T-cell (primary cell): ENCODE data around the gene CPA4. TPM values are rescaled to one million over a fixed set of nuclear protein-coding genes. Genes with fewer than 3 reads are reported as not detected.

Source experiments
- ATAC-seq, 4 experiments: fragments of 200-7000 bp in 3 of 4; fragments of 150-1000 bp in 1 of 4; cut with Tn5 transposase; replicated peaks in 1 of 4; 1 replicate in 3 of 4; 2 replicates in 1 of 4; pipeline ENCODE4 v1.10.0; 2021; ENCODE audit warnings: moderate library complexity in 3 of 4, mild to moderate bottlenecking in 2 of 4, moderate number of reproducible peaks in 1 of 4
- CTCF ChIA-PET, 2 donors: fragments of 300-600 bp; sonication (Branson Sonifier 250); formaldehyde crosslinking; loops; one replicate each; lab custom pipeline; 2022; ENCODE audit warnings: antibody characterized with exemption in 2 of 2; lab: Charles Lee
- POLR2A ChIA-PET, 2 donors: fragments of 300-600 bp; sonication (Branson Sonifier 250); formaldehyde crosslinking; loops; one replicate each; lab custom pipeline; 2022; ENCODE audit warnings: antibody characterized with exemption in 2 of 2; lab: Charles Lee
- DNase-seq, 35 experiments: peaks; one replicate each; pipeline versions ENCODE4 v3.0.0 to v3.0.0-alpha.2; 2013 to 2023
- H3K27ac ChIP-seq: one replicate; pipeline ENCODE4 v1.5.1; 2013; ENCODE audit warnings: low read length
- H3K27me3 ChIP-seq, 2 experiments: replicated peaks in 1 of 2; 1 replicate in 1 of 2; 2 replicates in 1 of 2; pipeline versions ENCODE4 v1.6.1 to v1.7.0; 2013; ENCODE audit warnings: low read length in 1 of 2, mixed read lengths in 1 of 2; ENCODE audit not compliant: control insufficient read depth in 2 of 2, insufficient read depth in 2 of 2; ENCODE audit errors: extremely low read depth in 1 of 2
- H3K36me3 ChIP-seq, 2 donors: 1 replicate in 1 of 2; 2 replicates in 1 of 2; pipeline versions ENCODE4 v1.6.1 to v1.7.0; 2013; ENCODE audit warnings: low read length in 1 of 2; ENCODE audit not compliant: control insufficient read depth in 2 of 2, insufficient read depth in 1 of 2; ENCODE audit errors: extremely low read depth in 1 of 2
- H3K4me1 ChIP-seq, 2 experiments: 1 replicate in 1 of 2; 2 replicates in 1 of 2; pipeline versions ENCODE4 v1.6.1 to v1.7.0; 2013; ENCODE audit warnings: low read length in 2 of 2, mixed read lengths in 1 of 2; ENCODE audit not compliant: insufficient read depth in 2 of 2, control insufficient read depth in 1 of 2; ENCODE audit errors: extremely low read depth in 1 of 2
- H3K4me3 ChIP-seq, 2 donors: 1 replicate in 1 of 2; 2 replicates in 1 of 2; pipeline versions ENCODE4 v1.5.1 to v1.7.0; 2013; ENCODE audit warnings: mild to moderate bottlenecking in 2 of 2, low read length in 1 of 2, moderate library complexity in 1 of 2; ENCODE audit not compliant: control insufficient read depth in 1 of 2; ENCODE audit errors: extremely low read depth in 1 of 2
- H3K9me3 ChIP-seq: 2 replicates; pipeline ENCODE4 v1.7.0; 2013
- H3K27ac Mint-ChIP-seq, 2 donors: one replicate each; pipeline ENCODE4 v1.8.0; 2020 to 2021; ENCODE audit warnings: mild to moderate bottlenecking in 2 of 2, mixed read lengths in 2 of 2
- H3K27me3 Mint-ChIP-seq, 2 donors: one replicate each; pipeline ENCODE4 v1.8.0; 2021 to 2022; ENCODE audit warnings: mixed read lengths in 2 of 2
- H3K36me3 Mint-ChIP-seq: one replicate; pipeline ENCODE4 v1.8.0; 2021; ENCODE audit warnings: mixed read lengths
- H3K4me1 Mint-ChIP-seq, 3 donors: one replicate each; pipeline ENCODE4 v1.8.0; 2020 to 2022; ENCODE audit warnings: mixed read lengths in 3 of 3, mild to moderate bottlenecking in 1 of 3
- H3K4me3 Mint-ChIP-seq, 3 donors: one replicate each; pipeline ENCODE4 v1.8.0; 2020 to 2022; ENCODE audit warnings: mild to moderate bottlenecking in 3 of 3, mixed read lengths in 3 of 3, moderate library complexity in 3 of 3
- H3K9me3 Mint-ChIP-seq, 3 donors: one replicate each; pipeline ENCODE4 v1.8.0; 2020 to 2022; ENCODE audit warnings: mixed read lengths in 3 of 3
- WGBS: methylation state at CpG from one replicate; pipeline ENCODE4 v1.1.5; 2013; ENCODE audit warnings: missing lambda C conversion rate; ENCODE audit not compliant: insufficient coverage; 5-methylcytosine and 5-hydroxymethylcytosine counted together
- total RNA-seq, 35 experiments: library from RNA in 6 of 35; stranded (reverse) in 6 of 35; fragments of 120-200 nt in 1 of 35; gene quantifications; one replicate each; pipeline versions ENCODE4 v1.2.1 to v1.2.4 and lab custom pipeline; 2013 to 2026

The CPA4 gene
- total RNA-seq, 5 donors from 2014 or later (not counting 1 experiment from before 2014, with no cell fraction given) = 0.23 TPM; not detected in 4

DNA sequence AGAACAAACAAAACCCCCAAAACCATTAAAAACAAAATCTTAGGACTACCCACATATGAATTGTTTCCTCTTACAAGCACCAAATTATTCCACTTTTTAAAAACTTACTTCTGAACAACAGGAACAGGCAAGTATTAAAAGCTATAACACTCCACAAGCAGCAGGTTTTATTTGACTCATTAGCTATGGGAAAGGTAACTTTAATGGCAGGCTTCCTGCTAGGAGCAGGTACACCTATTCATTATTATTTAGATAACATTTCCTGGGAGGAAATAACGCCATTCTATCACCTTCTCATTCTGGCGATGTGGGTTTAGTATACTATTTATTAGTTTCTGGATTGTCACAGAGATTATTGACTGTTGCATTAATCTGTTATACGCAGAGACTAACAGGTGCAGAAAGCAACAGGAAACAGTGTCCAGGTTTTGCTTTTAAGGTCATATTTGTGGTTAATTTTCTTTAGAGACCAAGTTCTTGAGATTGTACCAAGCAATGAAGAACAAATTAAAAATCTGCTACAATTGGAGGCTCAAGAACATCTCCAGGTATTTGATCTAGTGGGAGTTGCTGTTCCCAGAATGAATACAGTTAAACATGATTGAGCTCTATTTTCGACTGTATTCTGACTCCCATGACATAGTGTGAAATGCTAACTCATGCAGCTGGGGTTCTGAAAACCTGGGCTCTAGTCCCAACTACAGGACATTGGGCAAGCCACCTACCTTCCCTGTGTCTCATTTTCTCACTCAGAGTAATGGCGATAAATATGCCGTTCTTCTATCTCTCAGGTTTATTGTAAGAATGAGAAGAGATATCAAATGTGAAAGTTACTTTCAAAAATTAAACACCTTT is 24.3 kb upstream of the CPA4 start:
- peaks cover 0 to 14% of the 10 kb centered on the region in 2 donors for H3K27me3 Mint-ChIP-seq
- H3K9me3 ChIP-seq = no peaks in the 10 kb centered on the region
- ATAC-seq (no peak), DNase-seq (no peak)
- peaks cover 2 to 8% of the 10 kb centered on the region in 2 experiments for H3K4me1 ChIP-seq
- H3K4me1 Mint-ChIP-seq = peaks cover 0 to 10% (median 2%) of the 10 kb centered on the region in 3 donors
- CTCF ChIA-PET = no interaction called here
- no peak overlapping the region for H3K27ac ChIP-seq
- no peak overlapping the region for H3K27ac Mint-ChIP-seq
- peaks cover 0 to 12% of the 10 kb centered on the region in 2 experiments for H3K27me3 ChIP-seq
- H3K9me3 Mint-ChIP-seq = no peaks in the 10 kb centered on the region
- H3K4me3 Mint-ChIP-seq = no peak overlapping the region
- no peaks in the 10 kb centered on the region for H3K36me3 ChIP-seq
- no peak overlapping the region for H3K4me3 ChIP-seq
- no CpG with 5 or more reads among the region's 6 CpGs for WGBS
- POLR2A ChIA-PET = no interaction called here
- H3K36me3 Mint-ChIP-seq = no peaks in the 10 kb centered on the region

DNA sequence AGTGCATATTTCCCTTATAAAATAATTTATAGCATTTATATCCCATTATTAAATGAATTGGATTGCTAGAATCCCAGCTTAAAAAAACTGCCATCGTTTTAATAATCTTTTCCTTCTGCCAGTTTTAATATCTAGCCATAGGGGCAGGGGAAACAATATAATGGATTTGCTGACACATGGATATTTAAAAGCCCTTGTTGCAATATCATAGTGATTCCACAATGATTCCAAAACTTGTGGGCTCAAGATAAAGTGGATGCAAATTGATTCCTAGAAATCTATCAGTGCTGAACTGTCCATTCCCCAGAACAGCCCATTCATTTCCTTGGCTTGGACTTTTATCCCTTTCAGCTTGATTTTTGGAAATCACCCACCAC is 23.7 kb upstream of the CPA4 start:
- Histone ChIP-seq H3K4me1 (peaks cover 5 to 8% of the 10 kb centered on the region in 2 experiments), H3K9me3 (no peaks in the 10 kb centered on the region), H3K36me3 (no peaks in the 10 kb centered on the region), H3K27ac (no peak overlapping the region), H3K27me3 (peaks cover 0 to 14% of the 10 kb centered on the region in 2 experiments), H3K4me3 (no peak overlapping the region)
- DNase-seq (no peak), ATAC-seq (no peak)
- H3K36me3 Mint-ChIP-seq = no peaks in the 10 kb centered on the region
- H3K27ac Mint-ChIP-seq = no peak overlapping the region
- H3K4me1 Mint-ChIP-seq = peaks cover 2 to 14% (median 5%) of the 10 kb centered on the region in 3 donors
- POLR2A ChIA-PET = no interaction called here
- H3K9me3 Mint-ChIP-seq = no peaks in the 10 kb centered on the region
- H3K4me3 Mint-ChIP-seq = no peak overlapping the region
- no CpG with 5 or more reads among the region's 1 CpG for WGBS
- H3K27me3 Mint-ChIP-seq = peaks cover 0 to 18% of the 10 kb centered on the region in 2 donors
- CTCF ChIA-PET = no interaction called here

DNA sequence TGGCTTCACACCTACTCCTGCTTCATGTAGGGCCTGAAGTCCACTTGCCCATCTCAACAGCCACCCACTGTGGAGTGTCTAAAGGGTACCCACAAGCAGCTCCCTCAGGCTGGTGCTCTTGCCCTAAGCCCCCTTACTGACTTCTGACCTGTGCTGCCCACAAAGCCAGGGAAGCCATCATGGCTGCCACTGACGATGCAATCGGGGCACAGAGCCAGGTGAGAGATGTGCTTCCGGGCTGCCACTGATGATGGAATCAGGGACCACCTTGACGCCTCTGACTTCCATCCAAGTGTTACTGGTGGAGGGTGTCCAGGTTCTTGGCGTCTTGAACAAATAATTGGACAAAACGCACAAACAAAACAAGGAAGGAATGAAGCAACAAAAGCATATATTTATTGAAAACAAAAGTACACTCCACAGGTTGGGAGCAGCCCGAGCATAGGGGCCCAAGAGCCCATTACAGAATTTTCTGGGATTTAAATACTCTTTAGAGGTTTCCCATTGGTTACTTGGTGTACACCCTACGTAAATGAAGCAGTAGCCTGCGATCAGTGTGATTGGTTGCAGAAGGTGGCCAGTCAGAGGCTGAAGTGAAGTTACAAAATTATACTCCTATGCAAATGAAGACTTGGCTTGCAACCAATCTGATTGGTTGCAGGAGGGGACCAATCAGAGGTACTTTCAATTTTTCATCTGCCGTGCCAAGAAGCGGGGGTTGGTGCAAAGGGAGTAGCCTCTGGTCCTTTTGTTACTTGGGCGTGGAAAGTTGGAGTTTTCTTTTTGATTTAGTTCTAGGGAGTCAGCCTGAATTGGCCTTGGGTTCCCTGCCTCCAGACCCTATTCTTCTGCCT is 21.8 kb upstream of the CPA4 start:
- Mint-ChIP-seq H3K27ac (no peak overlapping the region), H3K4me1 (peaks cover 2 to 15% (median 5%) of the 10 kb centered on the region in 3 donors), H3K27me3 (peaks cover 0 to 30% of the 10 kb centered on the region in 2 donors), H3K36me3 (no peaks in the 10 kb centered on the region), H3K4me3 (no peak overlapping the region), H3K9me3 (no peaks in the 10 kb centered on the region)
- no peaks in the 10 kb centered on the region for H3K9me3 ChIP-seq
- no peak for DNase-seq
- H3K36me3 ChIP-seq = no peaks in the 10 kb centered on the region
- CTCF ChIA-PET = no interaction called here
- POLR2A ChIA-PET = no interaction called here
- H3K27me3 ChIP-seq = peaks cover 0 to 14% of the 10 kb centered on the region in 2 experiments
- H3K4me3 ChIP-seq = no peak overlapping the region
- 100% methylated on average over 4 of the region's 12 CpGs for whole genome bisulfite sequencing
- H3K4me1 ChIP-seq = peaks cover 5 to 8% of the 10 kb centered on the region in 2 experiments
- no peak for ATAC-seq
- no peak overlapping the region for H3K27ac ChIP-seq

DNA sequence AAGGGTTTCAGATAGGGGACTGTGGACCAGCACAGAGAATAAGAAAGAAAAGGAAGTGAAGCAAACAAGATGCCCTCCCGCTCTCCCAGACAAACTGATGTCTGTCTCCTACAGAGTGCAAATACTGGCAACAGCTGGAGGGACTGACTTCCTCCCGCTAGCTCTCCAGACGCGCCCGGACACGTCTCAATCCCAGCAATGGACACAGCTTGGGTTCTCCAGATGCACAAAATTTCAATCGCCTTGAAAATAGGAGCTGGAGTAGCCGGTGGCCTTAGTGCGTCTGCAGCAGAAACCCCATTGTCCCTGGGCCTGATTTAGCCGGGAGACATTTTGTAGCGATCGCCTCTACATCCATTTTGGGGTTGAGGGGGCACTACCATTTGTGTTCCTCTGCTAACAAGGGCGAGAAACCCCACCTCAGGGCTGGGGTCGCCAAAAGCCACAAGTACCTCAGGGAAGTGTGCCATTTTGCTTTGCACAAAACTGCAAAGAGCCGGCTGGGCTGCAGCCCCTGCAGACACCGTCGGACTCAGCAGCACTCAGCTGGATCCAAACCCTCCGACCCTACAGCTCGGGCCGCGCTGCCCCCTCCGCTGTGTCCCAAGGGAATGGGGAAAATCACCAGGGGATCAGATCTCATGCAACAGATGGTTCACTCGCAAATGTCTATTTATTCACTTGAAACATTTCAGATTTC is 20.4 kb upstream of the CPA4 start:
- peak overlapping the region in 2 of 3 donors; percentile 64 to 78 for H3K4me3 Mint-ChIP-seq
- ChIA-PET CTCF (interaction anchor here in 1 of 2 donors (0.5 to 0.7 kb wide), 2 partner anchors 486 to 672 kb away, joined by 4 to 7 read pairs; no protein-coding TSS in a partner anchor), POLR2A (interaction anchor here in 1 of 2 donors (0.7 kb wide), 1 partner anchor 369 kb away, joined by 3 read pairs; no protein-coding TSS in a partner anchor)
- no peaks in the 10 kb centered on the region for H3K9me3 Mint-ChIP-seq
- H3K27ac Mint-ChIP-seq = no peak overlapping the region
- Histone ChIP-seq H3K4me1 (peaks cover 5 to 8% of the 10 kb centered on the region in 2 experiments), H3K27ac (no peak overlapping the region), H3K27me3 (peaks cover 0 to 14% of the 10 kb centered on the region in 2 experiments), H3K9me3 (no peaks in the 10 kb centered on the region), H3K36me3 (no peaks in the 10 kb centered on the region), H3K4me3 (peak overlapping the region; percentile 24 to 46)
- H3K4me1 Mint-ChIP-seq = peaks cover 9 to 15% (median 9%) of the 10 kb centered on the region in 3 donors
- WGBS = 94% methylated on average over 23 of the region's 23 CpGs
- peaks cover 0 to 35% of the 10 kb centered on the region in 2 donors for H3K27me3 Mint-ChIP-seq
- ATAC-seq (no peak), DNase-seq (no peak)
- no peaks in the 10 kb centered on the region for H3K36me3 Mint-ChIP-seq

DNA sequence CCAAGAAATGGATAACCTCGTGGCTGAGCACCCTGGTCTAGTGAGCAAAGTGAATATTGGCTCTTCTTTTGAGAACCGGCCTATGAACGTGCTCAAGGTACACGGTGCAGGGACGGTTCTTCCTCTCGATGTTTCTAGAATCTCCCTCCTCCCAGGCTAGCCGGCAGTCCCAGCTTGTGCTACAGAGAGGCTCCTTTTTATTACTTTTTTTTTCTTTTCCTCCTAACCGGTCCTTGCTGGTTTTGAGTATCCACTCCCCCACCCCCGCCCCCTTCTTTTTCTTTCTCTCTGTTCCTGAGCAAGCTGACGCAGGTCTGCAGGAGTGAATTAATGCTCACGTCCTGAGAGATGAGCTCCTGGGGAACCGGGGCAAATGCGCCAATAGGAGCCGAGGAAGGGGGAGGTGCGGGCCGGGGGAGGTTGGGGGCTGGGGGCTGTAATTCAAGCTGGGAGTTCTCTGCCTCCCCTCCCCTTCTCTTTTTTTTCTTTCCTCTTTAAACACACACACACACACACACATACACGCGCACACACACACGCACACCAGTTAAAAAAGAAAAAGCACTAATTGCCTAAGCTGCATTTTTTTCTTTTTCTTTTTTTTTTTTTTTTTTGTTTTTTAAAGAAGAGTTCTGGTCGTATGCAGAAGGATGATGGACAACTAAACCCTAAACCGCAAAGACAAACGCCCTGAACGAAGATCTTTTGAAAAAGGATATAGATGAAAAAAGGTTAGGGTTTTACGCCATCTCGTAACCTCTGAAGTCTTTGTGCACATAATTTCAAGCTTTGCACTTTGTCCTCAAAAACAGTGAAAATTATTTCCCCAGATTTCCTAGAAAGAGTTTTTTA is 19.7 kb upstream of the CPA4 start:
- H3K36me3 Mint-ChIP-seq = no peaks in the 10 kb centered on the region
- H3K27me3 Mint-ChIP-seq = peaks cover 0 to 33% of the 10 kb centered on the region in 2 donors
- H3K27me3 ChIP-seq = peaks cover 0 to 19% of the 10 kb centered on the region in 2 experiments
- no peaks in the 10 kb centered on the region for H3K9me3 Mint-ChIP-seq
- H3K36me3 ChIP-seq = no peaks in the 10 kb centered on the region
- peak in 11 of 35 experiments; percentile 3 to 35 (median 6) for DNase-seq
- no peak overlapping the region for H3K27ac ChIP-seq
- WGBS = 16% methylated on average over 7 of the region's 25 CpGs
- CTCF ChIA-PET = interaction anchor here (0.5 to 0.7 kb wide), 4 partner anchors 177 to 673 kb away, joined by 4 to 8 read pairs (median 6); no protein-coding TSS in a partner anchor
- H3K27ac Mint-ChIP-seq = no peak overlapping the region
- H3K9me3 ChIP-seq = no peaks in the 10 kb centered on the region
- ATAC-seq = peak in 3 of 4 experiments; percentile 20 to 66 (median 23)
- POLR2A ChIA-PET = interaction anchor here (0.6 to 0.7 kb wide), 6 partner anchors 369 to 1219 kb away, joined by 3 to 8 read pairs (median 4); no protein-coding TSS in a partner anchor
- peak overlapping the region; percentile 24 to 46 for H3K4me3 ChIP-seq
- peaks cover 5 to 8% of the 10 kb centered on the region in 2 experiments for H3K4me1 ChIP-seq
- peaks cover 9 to 15% (median 9%) of the 10 kb centered on the region in 3 donors for H3K4me1 Mint-ChIP-seq
- peak overlapping the region; percentile 34 to 78 (median 64) for H3K4me3 Mint-ChIP-seq
